Lower lobe of right lung (tissue), 2 donors: ENCODE results near the gene DGKI. TPM values are rescaled to one million over a fixed set of nuclear protein-coding genes. Genes with fewer than 3 reads are reported as not detected.

ENCODE experiments used
- ATAC-seq, 2 donors: fragments of 200-7000 bp; cut with Tn5 transposase; one replicate each; pipeline ENCODE4 v1.9.1; 2020 to 2022; ENCODE audit warnings: mild to moderate bottlenecking in 2 of 2, moderate library complexity in 2 of 2
- DNase-seq: peaks from one replicate; pipeline ENCODE4 v3.0.0-alpha.2; 2020
- H3K27ac ChIP-seq: fragments of 200-600 bp; one replicate; pipeline ENCODE4 v1.8.0; 2022
- H3K27me3 ChIP-seq: fragments of 200-600 bp; one replicate; pipeline ENCODE4 v1.8.0; 2022; ENCODE audit warnings: low read depth
- H3K36me3 ChIP-seq: fragments of 200-600 bp; one replicate; pipeline ENCODE4 v1.8.0; 2022; ENCODE audit warnings: mild to moderate bottlenecking
- H3K4me1 ChIP-seq: fragments of 200-600 bp; one replicate; pipeline ENCODE4 v1.8.0; 2022
- H3K4me3 ChIP-seq: fragments of 200-600 bp; one replicate; pipeline ENCODE4 v1.8.0; 2022; ENCODE audit warnings: mild to moderate bottlenecking
- H3K9me3 ChIP-seq: fragments of 200-600 bp; one replicate; pipeline ENCODE4 v1.8.0; 2022
- CTCF ChIP-seq: fragments of 200-600 bp; IDR thresholded peaks from one replicate; pipeline ENCODE4 v1.8.0; 2022; ENCODE audit warnings: antibody characterized with exemption, mild to moderate bottlenecking
- intact Hi-C: fragments of 100-400 bp; cut with DNase I; formaldehyde crosslinking; loops from one replicate; pipeline ENCODE4 v1.11.0; 2022
- total RNA-seq: library from RNA; stranded (reverse); fragmentation: NEBNext Ultra II Directional; extraction: Animal tissue kit (Norgen Biotek cat#: 25700); gene quantifications from one replicate; pipeline ENCODE4 v1.2.1, GENCODE V29; 2021
- donor health status: DM: no; HTN: yes; CAD: no; lungs with severe emphysema.

Gene DGKI
- total RNA-seq, 1 donor from 2014 or later = 0.09 TPM

DNA sequence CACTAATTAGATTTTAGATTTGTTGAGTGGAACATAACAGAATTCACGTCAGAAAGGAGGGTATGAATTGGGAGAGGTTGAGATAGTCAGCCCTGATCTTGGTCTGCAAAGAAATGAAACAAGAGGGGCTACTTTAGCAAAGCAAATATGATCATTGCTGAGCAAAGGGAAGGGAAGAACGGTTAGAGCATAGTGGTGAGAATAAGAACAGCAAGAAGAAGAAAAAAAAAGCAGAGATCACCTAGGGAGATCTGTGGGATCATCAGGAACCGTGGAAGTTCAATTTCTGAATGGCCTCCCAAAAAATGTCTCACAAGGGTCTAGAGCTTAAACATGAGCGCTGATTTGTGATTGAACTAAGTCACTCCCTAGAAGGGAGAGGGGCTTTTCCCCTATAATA, 156.1 kb downstream of the DGKI start:
- DNase-seq = no peak
- H3K4me1 ChIP-seq = no peaks in the 10 kb centered on the region
- ATAC-seq = no peak
- H3K4me3 ChIP-seq = no peak overlapping the region
- TF ChIP-seq CTCF = no peak
- intact Hi-C loops = no loop called here
- no peaks in the 10 kb centered on the region for H3K36me3 ChIP-seq
- H3K9me3 ChIP-seq = no peaks in the 10 kb centered on the region
- H3K27me3 ChIP-seq = no peaks in the 10 kb centered on the region
- H3K27ac ChIP-seq = no peak overlapping the region

DNA sequence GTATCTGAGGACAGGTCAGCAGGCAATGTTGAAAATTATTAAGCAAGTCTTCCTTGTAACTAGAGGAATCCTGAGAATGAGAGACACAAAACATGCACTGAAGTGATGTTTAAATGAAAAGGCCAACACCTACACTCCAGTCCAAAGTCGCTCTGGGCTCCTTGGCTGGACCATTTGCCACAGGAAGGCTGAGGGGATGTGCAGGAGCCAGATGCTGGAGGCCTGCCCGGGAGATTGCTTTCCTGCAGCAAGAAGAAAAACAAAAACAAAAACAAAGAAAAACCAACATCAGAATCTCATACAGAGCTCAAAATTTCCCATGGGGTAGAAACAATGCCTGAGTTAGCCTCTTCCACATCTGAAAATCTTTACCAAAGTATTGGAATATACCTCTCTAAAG, 157.0 kb downstream of the DGKI start:
- H3K9me3 ChIP-seq = no peaks in the 10 kb centered on the region
- H3K4me1 ChIP-seq = no peaks in the 10 kb centered on the region
- ATAC-seq = no peak
- intact Hi-C loops = no loop called here
- no peaks in the 10 kb centered on the region for H3K36me3 ChIP-seq
- H3K27ac ChIP-seq = no peak overlapping the region
- no peak overlapping the region for H3K4me3 ChIP-seq
- DNase-seq = no peak
- H3K27me3 ChIP-seq = no peaks in the 10 kb centered on the region
- TF ChIP-seq CTCF = no peak

DNA sequence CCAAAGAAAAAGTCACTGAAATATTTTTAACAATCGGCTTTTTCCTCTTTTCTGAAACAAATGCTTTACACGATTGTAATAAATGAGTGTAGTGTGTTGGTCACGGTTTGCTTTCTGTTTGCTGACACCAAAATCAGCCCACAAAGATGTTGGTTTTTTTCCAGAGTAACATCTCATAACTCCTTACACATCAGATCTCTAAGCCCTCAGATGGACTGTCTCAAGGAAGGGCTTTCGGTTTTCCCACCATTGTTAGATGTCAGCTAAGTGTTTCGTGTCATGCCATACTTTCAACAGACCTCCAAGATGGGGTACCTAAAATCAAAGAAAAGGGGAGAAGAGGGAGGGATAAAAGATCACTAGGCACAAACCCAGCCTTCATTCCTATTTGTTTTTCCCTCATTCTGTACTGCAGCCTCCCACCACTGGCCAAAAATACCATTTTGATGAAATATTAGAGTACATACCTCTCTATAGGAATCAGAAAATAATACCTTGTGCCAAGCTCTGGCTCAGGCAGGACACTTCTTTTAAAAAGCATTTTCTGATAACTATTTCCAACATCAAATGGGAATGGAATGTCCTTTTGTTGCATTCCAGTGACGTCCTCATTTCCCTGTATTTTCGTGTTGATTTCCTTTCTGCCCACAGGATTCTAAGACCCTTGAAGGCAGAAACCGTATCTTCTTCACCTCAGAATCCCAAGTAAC, 159.1 kb downstream of the DGKI start:
- no peak for TF ChIP-seq CTCF
- ATAC-seq = no peak
- DNase-seq = no peak
- no peaks in the 10 kb centered on the region for H3K36me3 ChIP-seq
- no peak overlapping the region for H3K4me3 ChIP-seq
- no peaks in the 10 kb centered on the region for H3K27me3 ChIP-seq
- no peak overlapping the region for H3K27ac ChIP-seq
- H3K4me1 ChIP-seq = no peaks in the 10 kb centered on the region
- intact Hi-C loops = no loop called here
- H3K9me3 ChIP-seq = no peaks in the 10 kb centered on the region

GRCh38 chr7:137685433-137686164, 161.2 kb downstream of the DGKI start:
- no peak overlapping the region for H3K27ac ChIP-seq
- ATAC-seq (no peak), DNase-seq (no peak)
- no peak for TF ChIP-seq CTCF
- H3K27me3 ChIP-seq = no peaks in the 10 kb centered on the region
- H3K9me3 ChIP-seq = no peaks in the 10 kb centered on the region
- intact Hi-C loops = no loop called here
- no peak overlapping the region for H3K4me3 ChIP-seq
- H3K36me3 ChIP-seq = no peaks in the 10 kb centered on the region
- H3K4me1 ChIP-seq = no peaks in the 10 kb centered on the region

- Histone ChIP-seq H3K4me1 (no peaks in the 10 kb centered on the region), H3K27ac (no peak overlapping the region), H3K9me3 (no peaks in the 10 kb centered on the region), H3K36me3 (no peaks in the 10 kb centered on the region), H3K27me3 (no peaks in the 10 kb centered on the region), H3K4me3 (no peak overlapping the region)
- TF ChIP-seq CTCF = no peak
- DNase-seq (no peak), ATAC-seq (no peak)
- intact Hi-C loops = no loop called here
Measured at GRCh38 chr7:137684776-137685175, 162.0 kb downstream of the DGKI start.
